ENCODE measurements around the gene GLO1. TPM values are rescaled to one million over a fixed set of nuclear protein-coding genes. Genes with fewer than 3 reads are reported as not detected.
A peak's percentile ranks its signal among the peaks of the same experiment; 100 is the strongest.

The GLO1 gene
- total RNA-seq, 1 donor from 2014 or later: 106 TPM

- DNase-seq: no peak
These were observed 44.4 kb downstream of the GLO1 start for GRCh38 chr6:38658418-38659167.

DNA sequence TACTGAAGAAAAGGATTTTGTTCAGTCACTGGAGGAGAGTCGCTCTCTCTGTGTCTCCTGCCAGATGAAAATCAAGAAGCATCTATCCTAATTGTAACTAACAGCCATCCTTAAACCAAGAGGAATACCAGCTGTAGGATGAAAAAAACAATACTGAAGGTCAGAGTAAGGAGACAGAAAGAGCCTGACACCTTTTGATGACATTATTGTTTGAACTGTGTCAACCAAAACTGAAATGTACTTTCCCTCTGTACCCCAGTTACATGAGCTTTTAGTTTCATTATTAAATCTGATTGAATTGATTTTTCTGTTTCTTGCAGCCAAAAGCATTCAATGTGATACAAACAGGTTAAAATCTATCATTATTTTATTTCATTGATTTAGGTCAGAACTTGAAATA is 46.0 kb downstream of the GLO1 start:
- no peak for DNase-seq

GRCh38 chr6:38654263-38654662 is 48.7 kb downstream of the GLO1 start:
- no peak for DNase-seq

GRCh38 chr6:38651121-38651784 is 51.7 kb downstream of the GLO1 start:
- DNase-seq: no peak

- DNase-seq: no peak
These were observed 52.7 kb downstream of the GLO1 start for GRCh38 chr6:38650207-38650752.

GRCh38 chr6:38649744-38650143 is 53.2 kb downstream of the GLO1 start:
- no peak for DNase-seq

GRCh38 chr6:38648629-38649028 is 54.3 kb downstream of the GLO1 start:
- DNase-seq: no peak

GRCh38 chr6:38646166-38646878 is 56.6 kb downstream of the GLO1 start:
- no peak for DNase-seq

GRCh38 chr6:38644951-38645350 is 58.0 kb downstream of the GLO1 start:
- no peak for DNase-seq

- peak; percentile 5 for DNase-seq
These were observed 62.6 kb downstream of the GLO1 start for GRCh38 chr6:38640216-38640909.

DNA sequence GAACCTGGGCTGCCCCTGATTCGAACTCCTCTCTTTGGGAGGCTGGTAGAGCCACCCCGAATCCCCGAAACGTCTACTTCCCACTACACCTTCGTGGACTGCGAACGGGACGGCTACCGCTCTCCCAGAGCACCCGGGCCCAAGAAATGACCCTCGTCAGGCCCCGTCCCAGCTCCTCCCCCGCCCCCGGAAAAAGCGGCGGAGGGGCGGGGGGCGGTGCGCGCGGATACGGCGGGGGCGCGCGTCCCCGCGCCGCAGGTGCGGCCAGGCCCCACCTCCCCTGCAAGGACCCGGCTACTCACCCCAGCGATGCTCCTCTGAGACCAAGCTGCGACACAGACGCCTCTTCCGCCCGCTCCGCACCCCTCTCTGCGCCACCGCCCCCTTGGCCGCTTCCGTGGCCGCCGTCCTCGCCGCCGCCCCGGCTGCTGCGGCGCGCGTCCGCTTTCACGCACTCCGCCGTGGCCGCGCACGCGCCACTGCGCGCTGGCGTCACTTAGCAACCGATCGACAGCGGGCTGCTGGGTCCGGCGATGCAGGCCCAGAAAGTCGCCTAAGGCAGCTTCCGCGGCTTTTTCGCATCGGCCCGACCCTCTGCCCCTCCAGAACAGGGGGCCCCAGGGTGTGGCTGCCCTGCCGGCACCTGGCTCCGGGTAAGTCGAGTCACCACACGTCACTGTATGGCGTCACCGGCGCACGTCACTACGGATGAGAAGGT is 63.3 kb downstream of the GLO1 start, which contains the start of gene BTBD9:
Gene BTBD9, minus strand, starts transcription at position 432 of the 718 bp plus-strand sequence.
- DNase-seq: peak; percentile 92

GRCh38 chr6:38638941-38639497 is 63.9 kb downstream of the GLO1 start:
- DNase-seq: peak; percentile 47

DNA sequence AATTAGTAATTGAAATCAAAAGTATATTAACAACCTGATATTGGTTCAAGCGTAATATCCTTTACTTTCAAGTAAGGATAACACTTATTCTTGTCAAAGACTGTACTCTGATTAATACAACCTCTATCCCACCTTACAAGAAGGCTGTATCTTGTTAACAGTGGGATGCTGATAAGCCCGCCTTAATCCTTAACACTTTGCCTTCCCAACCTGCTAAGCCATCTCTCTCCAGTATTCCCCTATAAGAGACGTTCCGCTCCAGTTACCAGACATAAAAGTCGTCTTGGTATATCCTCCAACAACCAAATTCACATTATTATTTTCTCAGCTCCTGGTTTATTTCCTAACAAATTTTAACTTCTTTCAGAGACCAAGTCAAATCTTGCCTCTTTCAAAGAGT is 65.2 kb downstream of the GLO1 start:
- no peak for DNase-seq

DNA sequence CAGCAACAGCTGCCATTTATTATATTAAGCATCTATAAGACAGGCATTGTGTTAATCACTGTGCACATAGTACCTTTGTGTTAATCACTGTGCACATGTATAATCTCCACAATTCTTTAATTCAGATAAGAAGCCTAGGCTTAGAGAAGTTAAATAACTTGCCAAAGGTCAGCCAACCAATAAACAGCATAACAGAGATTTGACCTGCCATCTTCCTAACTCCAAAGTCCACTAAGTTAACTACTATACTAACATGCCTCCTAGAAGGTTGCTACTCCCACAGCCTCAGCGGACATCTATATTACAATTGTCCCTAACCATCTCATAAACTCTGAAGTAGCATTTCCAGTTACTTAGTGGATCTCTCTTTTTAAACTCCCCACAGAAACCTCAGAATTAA is 66.9 kb downstream of the GLO1 start:
- DNase-seq: no peak

GRCh38 chr6:38634518-38634917 is 68.4 kb downstream of the GLO1 start:
- no peak for DNase-seq

DNA sequence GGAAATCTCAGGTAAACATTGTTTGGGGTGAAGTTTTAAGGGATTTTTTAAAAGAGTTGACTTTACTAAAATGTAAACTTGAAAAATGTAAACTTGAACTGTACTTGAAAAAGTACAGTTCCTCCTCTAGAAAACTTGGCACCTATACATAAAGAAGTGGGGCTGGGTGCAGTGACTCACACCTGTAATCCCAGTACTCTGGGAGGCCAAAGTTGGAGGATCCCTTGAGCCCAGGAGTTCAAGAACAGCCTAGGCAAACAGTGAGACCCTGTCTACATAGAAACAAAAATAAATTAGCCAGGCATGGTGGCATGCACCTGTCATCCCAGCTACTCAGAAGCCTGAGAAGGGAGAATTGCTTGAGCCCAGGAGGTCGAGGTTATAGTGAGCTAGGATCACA is 70.5 kb downstream of the GLO1 start:
- no peak for DNase-seq

- DNase-seq: no peak
These were observed 71.7 kb downstream of the GLO1 start for GRCh38 chr6:38631186-38631783.
